A549 (cell line): ENCODE results near the gene WDFY2. TPM values are rescaled to one million over a fixed set of nuclear protein-coding genes. Genes with fewer than 3 reads are reported as not detected.

ENCODE experiments used
- ATAC-seq, 2 experiments: fragments of 200-7000 bp in 1 of 2; fragments of >200 bp in 1 of 2; cut with Nextera tagmentation in 1 of 2; cut with Tn5 transposase in 1 of 2; 3 replicates each; pipeline versions ENCODE4 v1.8.0 to v1.9.1; 2018 to 2020; ENCODE audit warnings: mild to moderate bottlenecking in 1 of 2, moderate library complexity in 1 of 2
- CTCF ChIA-PET: fragments of 300-600 bp; sonication (Branson Sonifier 250); formaldehyde crosslinking; extraction: SDS; loops from one replicate; lab custom pipeline; 2021; ENCODE audit warnings: antibody characterized with exemption, inconsistent platforms; lab: Yijun Ruan, JAX
- POLR2A ChIA-PET: fragments of 350-600 bp; formaldehyde crosslinking; extraction: SDS; loops from one replicate; lab custom pipeline; 2021; ENCODE audit warnings: antibody characterized with exemption, inconsistent platforms; lab: Yijun Ruan, JAX
- DNase-seq, 2 experiments: peaks; one replicate each; pipeline versions ENCODE4 v3.0.0 to v3.0.0-alpha.2; 2011 to 2016; ENCODE audit warnings: low read depth in 1 of 2, low spot score in 1 of 2
- FAIRE-seq: peaks from 2 replicates; lab custom pipeline; 2011; peaks lifted over from hg19 to GRCh38; lab: Jason Lieb, UNC
- H3K27ac ChIP-seq, 2 experiments: fragments of >200 bp; sonication (Bioruptor Twin); formaldehyde crosslinking; 3 replicates each; pipeline ENCODE4 v1.5.1; 2016 to 2017
- H3K4me1 ChIP-seq: fragments of >200 bp; sonication (Bioruptor Twin); formaldehyde crosslinking; 3 replicates; pipeline ENCODE4 v1.6.1; 2016
- H3K4me2 ChIP-seq: fragments of >200 bp; sonication (Bioruptor Twin); formaldehyde crosslinking; 3 replicates; pipeline ENCODE4 v1.6.1; 2016
- H3K4me3 ChIP-seq: fragments of >200 bp; sonication (Bioruptor Twin); formaldehyde crosslinking; 3 replicates; pipeline ENCODE4 v1.5.1; 2016
- H3K9me3 ChIP-seq: fragments of >200 bp; sonication (Bioruptor Twin); formaldehyde crosslinking; 3 replicates; pipeline ENCODE4 v1.6.1; 2016
- CBX2 ChIP-seq: fragments of 200-600 bp; sonication (generic); IDR thresholded peaks from 2 replicates; pipeline ENCODE4 v1.6.1; 2016; ENCODE audit warnings: low read depth, mild to moderate bottlenecking, borderline replicate concordance
- CBX8 ChIP-seq: fragments of 200-600 bp; sonication (generic); IDR thresholded peaks from 2 replicates; pipeline ENCODE4 v1.6.1; 2016
- CEBPB ChIP-seq, 2 experiments: fragments of >200 bp in 1 of 2; sonication (Bioruptor Twin) in 1 of 2; formaldehyde crosslinking in 1 of 2; IDR thresholded peaks; 2 replicates each; pipeline ENCODE4 v1.6.1; 2012 to 2016
- CHD2 ChIP-seq: fragments of 150-350 bp; IDR thresholded peaks from 2 replicates; pipeline ENCODE4 v1.6.1; 2014; ENCODE audit warnings: low read length; ENCODE audit not compliant: partially characterized antibody
- CHD4 ChIP-seq: fragments of 200-600 bp; sonication (generic); IDR thresholded peaks from 2 replicates; pipeline ENCODE4 v1.6.1; 2016; ENCODE audit warnings: antibody characterized with exemption, mild to moderate bottlenecking, borderline replicate concordance
- EHF ChIP-seq: fragments of 250-450 bp; sonication (Bioruptor Pico); IDR thresholded peaks from 2 replicates; pipeline ENCODE4 v1.5.0; 2020; ENCODE audit warnings: mild to moderate bottlenecking
- HOXA7 ChIP-seq: fragments of 250-450 bp; sonication (Bioruptor Pico); IDR thresholded peaks from 2 replicates; pipeline ENCODE4 v1.5.0; 2020; ENCODE audit warnings: mild to moderate bottlenecking, moderate library complexity
- HOXB13 ChIP-seq: fragments of 250-450 bp; sonication (Bioruptor Pico); IDR thresholded peaks from 2 replicates; pipeline ENCODE4 v1.5.0; 2020; ENCODE audit warnings: low read depth, mild to moderate bottlenecking, moderate library complexity
- HOXB5 ChIP-seq: fragments of 250-450 bp; sonication (Bioruptor Pico); IDR thresholded peaks from 2 replicates; pipeline ENCODE4 v1.5.0; 2020; ENCODE audit warnings: mild to moderate bottlenecking, moderate library complexity
- JUNB ChIP-seq: fragments of >200 bp; sonication (Bioruptor Twin); formaldehyde crosslinking; IDR thresholded peaks from 2 replicates; pipeline ENCODE4 v1.6.1; 2016
- NFE2L2 ChIP-seq: fragments of 150-350 bp; conservative IDR thresholded peaks from 2 replicates; pipeline ENCODE4 v1.6.1; 2014; ENCODE audit warnings: low read length
- NPAS2 ChIP-seq: fragments of 250-450 bp; sonication (Bioruptor Pico); IDR thresholded peaks from 2 replicates; pipeline ENCODE4 v1.8.0; 2022; ENCODE audit warnings: mild to moderate bottlenecking, moderate library complexity, borderline replicate concordance
- NR3C1 ChIP-seq: fragments of >200 bp; sonication (Bioruptor Twin); formaldehyde crosslinking; IDR thresholded peaks from 3 replicates; pipeline ENCODE4 v1.6.1; 2017
- RNF2 ChIP-seq: fragments of 200-600 bp; sonication (generic); IDR thresholded peaks from 2 replicates; pipeline ENCODE4 v1.6.1; 2016; ENCODE audit warnings: low read depth, mild to moderate bottlenecking, antibody characterized with exemption, moderate library complexity, borderline replicate concordance
- TFCP2L1 ChIP-seq: fragments of 250-450 bp; sonication (Bioruptor Pico); IDR thresholded peaks from 2 replicates; pipeline ENCODE4 v1.5.0; 2021; ENCODE audit warnings: mild to moderate bottlenecking
- TP53 ChIP-seq: fragments of 250-450 bp; sonication (Bioruptor Pico); IDR thresholded peaks from 2 replicates; pipeline ENCODE4 v1.5.0; 2021; ENCODE audit warnings: mild to moderate bottlenecking, moderate library complexity
- ZNF302 ChIP-seq: fragments of 250-450 bp; sonication (Bioruptor Pico); IDR thresholded peaks from 2 replicates; pipeline ENCODE4 v1.9.0; 2021; ENCODE audit warnings: inconsistent platforms, mild to moderate bottlenecking, moderate library complexity
- whole genome bisulfite sequencing: methylation state at CpG from one replicate; pipeline ENCODE4 v1.1.6; 2017; ENCODE audit errors: missing lambda C conversion rate; 5-methylcytosine and 5-hydroxymethylcytosine counted together
- polyA plus RNA-seq, 4 experiments: library from polyadenylated mRNA; depleted of rRNA in 3 of 4; stranded (reverse); fragments of >200 nt; fragmentation: RNase III in 1 of 4; extraction: RNeasy Plus Mini Kit Qiagen cat#74134 plus additional on column Dnase treatment in 1 of 4; gene quantifications; 2 replicates in 3 of 4; 3 replicates in 1 of 4; pipeline ENCODE4 v1.2.3, GENCODE V29; 2011 to 2017
- TF ChIP-seq, protein P1 (sequence below): fragments of 200-600 bp; sonication (generic); IDR thresholded peaks from 2 replicates; pipeline ENCODE4 v1.6.1; 2016; ENCODE audit warnings: antibody characterized with exemption, mild to moderate bottlenecking, moderate library complexity
- TF ChIP-seq, protein P2 (sequence below): IDR thresholded peaks from 2 replicates; pipeline ENCODE4 v1.6.1; 2012; ENCODE audit warnings: low read depth, borderline replicate concordance
- TF ChIP-seq, protein P3 (sequence below): fragments of >200 bp; sonication (Bioruptor Twin); formaldehyde crosslinking; IDR thresholded peaks from 3 replicates; pipeline ENCODE4 v1.6.1; 2016
- TF ChIP-seq, protein P4 (sequence below): fragments of 250-450 bp; sonication (Bioruptor Pico); IDR thresholded peaks from 2 replicates; pipeline ENCODE4 v1.5.0; 2021; ENCODE audit warnings: mild to moderate bottlenecking, moderate library complexity, borderline replicate concordance
- TF ChIP-seq, protein P5 (sequence below): IDR thresholded peaks from 2 replicates; pipeline ENCODE4 v1.6.1; 2012
- TF ChIP-seq, protein P6 (sequence below): fragments of 250-450 bp; sonication (Bioruptor Pico); IDR thresholded peaks from 2 replicates; pipeline ENCODE4 v1.5.0; 2020; ENCODE audit warnings: low read depth, mild to moderate bottlenecking, moderate library complexity

Gene WDFY2
- polyA plus RNA-seq, 2 of the 4 experiments (the other 2 are of a cell fraction) = 5.2 to 8.5 TPM

DNA sequence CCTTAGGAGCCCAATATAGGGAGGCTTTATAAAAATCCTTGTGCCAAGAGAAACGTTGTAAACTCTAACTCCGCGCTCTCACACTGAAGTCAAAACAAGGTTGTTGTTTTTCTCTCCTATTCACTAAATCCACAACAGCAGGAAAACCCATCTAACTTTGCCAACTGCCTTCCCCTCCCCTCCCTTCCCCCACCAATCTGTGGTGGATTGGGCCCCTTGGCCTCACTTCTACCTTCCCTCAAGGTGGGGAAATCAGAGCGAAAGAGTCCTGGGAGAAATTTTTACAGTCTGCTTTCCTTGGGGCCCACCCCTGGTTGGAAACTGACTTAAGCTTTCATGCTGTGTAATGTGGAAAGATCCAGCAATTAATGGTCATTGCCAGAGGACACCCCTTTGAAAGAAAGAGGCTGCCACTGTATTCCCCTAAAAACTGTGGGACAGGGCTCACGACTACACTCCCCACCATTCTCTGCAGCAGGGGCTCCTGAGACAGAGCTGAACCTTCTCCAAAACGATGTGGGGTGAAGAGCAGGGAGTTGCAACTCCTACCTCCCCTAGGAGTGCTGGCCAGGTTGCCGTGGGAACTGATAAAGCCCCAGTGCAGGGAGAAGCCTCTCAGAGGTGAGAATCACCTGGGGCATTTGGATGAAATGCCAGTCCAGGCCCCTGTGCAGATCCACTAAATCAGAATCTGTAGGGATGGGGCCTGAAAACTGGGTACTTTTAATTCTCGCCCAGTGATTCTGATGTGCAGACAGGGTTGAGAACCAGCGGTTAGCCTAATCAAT, 218.6 kb downstream of the WDFY2 start:
- H3K9me3 ChIP-seq = no peaks in the 10 kb centered on the region
- DNase-seq (no peak), ATAC-seq (no peak; a peak in 1 of 6 replicates), FAIRE-seq (no peak)
- peak overlapping the region; percentile 83 for H3K4me2 ChIP-seq
- POLR2A ChIA-PET = interaction anchor here (1.1 to 1.6 kb wide), 2 partner anchors 350 to 357 kb away, joined by 3 to 8 read pairs; partner anchors contain the start of genes INTS6 and NEK3
- H3K4me1 ChIP-seq = peaks cover 25% of the 10 kb centered on the region
- peak overlapping the region; percentile 99 to 100 for H3K27ac ChIP-seq
- TF ChIP-seq CBX8 = no peak
- TF ChIP-seq, protein P1, sequence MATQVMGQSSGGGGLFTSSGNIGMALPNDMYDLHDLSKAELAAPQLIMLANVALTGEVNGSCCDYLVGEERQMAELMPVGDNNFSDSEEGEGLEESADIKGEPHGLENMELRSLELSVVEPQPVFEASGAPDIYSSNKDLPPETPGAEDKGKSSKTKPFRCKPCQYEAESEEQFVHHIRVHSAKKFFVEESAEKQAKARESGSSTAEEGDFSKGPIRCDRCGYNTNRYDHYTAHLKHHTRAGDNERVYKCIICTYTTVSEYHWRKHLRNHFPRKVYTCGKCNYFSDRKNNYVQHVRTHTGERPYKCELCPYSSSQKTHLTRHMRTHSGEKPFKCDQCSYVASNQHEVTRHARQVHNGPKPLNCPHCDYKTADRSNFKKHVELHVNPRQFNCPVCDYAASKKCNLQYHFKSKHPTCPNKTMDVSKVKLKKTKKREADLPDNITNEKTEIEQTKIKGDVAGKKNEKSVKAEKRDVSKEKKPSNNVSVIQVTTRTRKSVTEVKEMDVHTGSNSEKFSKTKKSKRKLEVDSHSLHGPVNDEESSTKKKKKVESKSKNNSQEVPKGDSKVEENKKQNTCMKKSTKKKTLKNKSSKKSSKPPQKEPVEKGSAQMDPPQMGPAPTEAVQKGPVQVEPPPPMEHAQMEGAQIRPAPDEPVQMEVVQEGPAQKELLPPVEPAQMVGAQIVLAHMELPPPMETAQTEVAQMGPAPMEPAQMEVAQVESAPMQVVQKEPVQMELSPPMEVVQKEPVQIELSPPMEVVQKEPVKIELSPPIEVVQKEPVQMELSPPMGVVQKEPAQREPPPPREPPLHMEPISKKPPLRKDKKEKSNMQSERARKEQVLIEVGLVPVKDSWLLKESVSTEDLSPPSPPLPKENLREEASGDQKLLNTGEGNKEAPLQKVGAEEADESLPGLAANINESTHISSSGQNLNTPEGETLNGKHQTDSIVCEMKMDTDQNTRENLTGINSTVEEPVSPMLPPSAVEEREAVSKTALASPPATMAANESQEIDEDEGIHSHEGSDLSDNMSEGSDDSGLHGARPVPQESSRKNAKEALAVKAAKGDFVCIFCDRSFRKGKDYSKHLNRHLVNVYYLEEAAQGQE = no peak
- TF ChIP-seq TFCP2L1 = no peak
- TF ChIP-seq, protein P2, sequence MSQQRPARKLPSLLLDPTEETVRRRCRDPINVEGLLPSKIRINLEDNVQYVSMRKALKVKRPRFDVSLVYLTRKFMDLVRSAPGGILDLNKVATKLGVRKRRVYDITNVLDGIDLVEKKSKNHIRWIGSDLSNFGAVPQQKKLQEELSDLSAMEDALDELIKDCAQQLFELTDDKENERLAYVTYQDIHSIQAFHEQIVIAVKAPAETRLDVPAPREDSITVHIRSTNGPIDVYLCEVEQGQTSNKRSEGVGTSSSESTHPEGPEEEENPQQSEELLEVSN = no peak
- no peak for TF ChIP-seq ZNF302 (CRISPR knock-in tag)
- TF ChIP-seq HOXB13 (CRISPR knock-in tag) = no peak
- TF ChIP-seq, protein P3, sequence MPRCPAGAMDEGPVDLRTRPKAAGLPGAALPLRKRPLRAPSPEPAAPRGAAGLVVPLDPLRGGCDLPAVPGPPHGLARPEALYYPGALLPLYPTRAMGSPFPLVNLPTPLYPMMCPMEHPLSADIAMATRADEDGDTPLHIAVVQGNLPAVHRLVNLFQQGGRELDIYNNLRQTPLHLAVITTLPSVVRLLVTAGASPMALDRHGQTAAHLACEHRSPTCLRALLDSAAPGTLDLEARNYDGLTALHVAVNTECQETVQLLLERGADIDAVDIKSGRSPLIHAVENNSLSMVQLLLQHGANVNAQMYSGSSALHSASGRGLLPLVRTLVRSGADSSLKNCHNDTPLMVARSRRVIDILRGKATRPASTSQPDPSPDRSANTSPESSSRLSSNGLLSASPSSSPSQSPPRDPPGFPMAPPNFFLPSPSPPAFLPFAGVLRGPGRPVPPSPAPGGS = no peak
- TF ChIP-seq NPAS2 (CRISPR knock-in tag) = no peak
- TF ChIP-seq CHD2 = no peak
- CTCF ChIA-PET = interaction anchor here (0.6 to 2.0 kb wide), 3 partner anchors 12 to 358 kb away, joined by 3 to 4 read pairs (median 3); no protein-coding TSS in a partner anchor
- peak overlapping the region; percentile 91 for H3K4me3 ChIP-seq
- 73% methylated on average over 9 of the region's 9 CpGs for WGBS

DNA sequence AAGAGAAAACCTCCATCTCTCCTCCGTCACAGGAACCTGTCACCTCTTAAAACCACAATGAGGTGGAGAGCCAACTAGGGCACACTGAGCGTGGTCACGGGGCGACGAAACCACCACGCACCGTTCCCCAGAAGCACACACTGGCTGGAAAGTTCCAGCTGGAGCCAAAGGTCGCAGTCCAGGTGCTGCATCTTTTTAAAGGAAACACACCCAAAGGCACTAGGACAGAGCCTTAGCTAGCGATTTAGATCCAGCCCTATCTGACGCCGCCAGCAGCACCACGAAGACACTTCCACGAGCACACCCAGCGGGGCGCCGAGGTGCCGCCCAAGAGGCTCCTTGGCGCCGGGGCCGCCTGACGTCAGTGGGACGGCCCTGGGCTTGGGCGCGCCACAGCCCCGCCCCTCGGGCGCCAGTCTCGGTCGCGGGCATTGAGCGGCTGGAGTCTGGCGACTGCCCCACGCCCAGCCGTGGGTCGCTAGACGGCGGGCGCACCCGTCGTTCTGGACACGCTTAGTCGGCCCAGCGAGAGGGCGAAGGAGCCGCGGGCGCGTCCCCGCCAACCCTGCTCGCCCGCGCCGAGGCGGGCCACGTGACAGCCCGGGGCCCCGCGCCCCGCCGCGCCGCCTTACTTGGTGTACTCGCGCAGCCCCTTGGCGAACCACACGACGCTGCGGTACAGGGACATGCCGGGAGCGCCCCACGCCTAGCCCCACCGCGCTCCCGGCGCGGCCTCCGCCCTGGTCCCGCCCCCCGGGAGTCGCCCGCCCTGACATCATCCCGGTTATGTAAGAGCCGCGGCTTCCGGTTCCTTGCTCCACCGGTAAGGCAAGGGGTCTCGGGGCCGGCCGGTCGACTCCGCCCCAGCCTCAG, 219.4 kb downstream of the WDFY2 start, which contains the start of gene DHRS12:
TSS of gene DHRS12 (minus strand) at position 742 of the 873 bp plus-strand sequence. CDS start 4,504 bp downstream, outside the sequence.
- H3K4me1 ChIP-seq = peaks cover 25% of the 10 kb centered on the region
- H3K4me3 ChIP-seq = peak within 1 kb of the TSS; percentile 91
- H3K27ac ChIP-seq = peak within 1 kb of the TSS; percentile 99 to 100
- CTCF ChIA-PET = interaction anchor here (0.7 kb wide), 1 partner anchor 11 kb away, joined by 3 read pairs; no protein-coding TSS in a partner anchor
- ATAC-seq (peak; percentile 87 to 90), FAIRE-seq (no peak), DNase-seq (peak; percentile 77 to 82)
- peak within 1 kb of the TSS; percentile 83 for H3K4me2 ChIP-seq
- POLR2A ChIA-PET = no interaction called here
- H3K9me3 ChIP-seq = no peaks in the 10 kb centered on the region
- 12% methylated on average over 8 of the region's 91 CpGs for WGBS
- TF ChIP-seq, protein P4, sequence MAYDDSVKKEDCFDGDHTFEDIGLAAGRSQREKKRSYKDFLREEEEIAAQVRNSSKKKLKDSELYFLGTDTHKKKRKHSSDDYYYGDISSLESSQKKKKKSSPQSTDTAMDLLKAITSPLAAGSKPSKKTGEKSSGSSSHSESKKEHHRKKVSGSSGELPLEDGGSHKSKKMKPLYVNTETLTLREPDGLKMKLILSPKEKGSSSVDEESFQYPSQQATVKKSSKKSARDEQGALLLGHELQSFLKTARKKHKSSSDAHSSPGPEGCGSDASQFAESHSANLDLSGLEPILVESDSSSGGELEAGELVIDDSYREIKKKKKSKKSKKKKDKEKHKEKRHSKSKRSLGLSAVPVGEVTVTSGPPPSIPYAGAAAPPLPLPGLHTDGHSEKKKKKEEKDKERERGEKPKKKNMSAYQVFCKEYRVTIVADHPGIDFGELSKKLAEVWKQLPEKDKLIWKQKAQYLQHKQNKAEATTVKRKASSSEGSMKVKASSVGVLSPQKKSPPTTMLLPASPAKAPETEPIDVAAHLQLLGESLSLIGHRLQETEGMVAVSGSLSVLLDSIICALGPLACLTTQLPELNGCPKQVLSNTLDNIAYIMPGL (CRISPR knock-in tag) = no peak
- TF ChIP-seq, protein P5, sequence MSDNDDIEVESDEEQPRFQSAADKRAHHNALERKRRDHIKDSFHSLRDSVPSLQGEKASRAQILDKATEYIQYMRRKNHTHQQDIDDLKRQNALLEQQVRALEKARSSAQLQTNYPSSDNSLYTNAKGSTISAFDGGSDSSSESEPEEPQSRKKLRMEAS = peak; percentile 83
- no peak for TF ChIP-seq EHF (CRISPR knock-in tag)
- no peak for TF ChIP-seq CHD4
- no peak for TF ChIP-seq JUNB
- peak; percentile 34 to 68; a peak in 2 of 4 replicates for TF ChIP-seq CEBPB (IDR thresholded peaks at IDR 0.05)
- no peak for TF ChIP-seq HOXB5 (CRISPR knock-in tag)
- TF ChIP-seq, protein P6, sequence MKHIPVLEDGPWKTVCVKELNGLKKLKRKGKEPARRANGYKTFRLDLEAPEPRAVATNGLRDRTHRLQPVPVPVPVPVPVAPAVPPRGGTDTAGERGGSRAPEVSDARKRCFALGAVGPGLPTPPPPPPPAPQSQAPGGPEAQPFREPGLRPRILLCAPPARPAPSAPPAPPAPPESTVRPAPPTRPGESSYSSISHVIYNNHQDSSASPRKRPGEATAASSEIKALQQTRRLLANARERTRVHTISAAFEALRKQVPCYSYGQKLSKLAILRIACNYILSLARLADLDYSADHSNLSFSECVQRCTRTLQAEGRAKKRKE (CRISPR knock-in tag) = peak; percentile 14; the same call in 1 of the 2 replicates
- peak; percentile 33; the same call in 1 of the 2 replicates for TF ChIP-seq TP53 (CRISPR knock-in tag)
- no peak for TF ChIP-seq NR3C1
- TF ChIP-seq HOXA7 (CRISPR knock-in tag) = no peak
- TF ChIP-seq RNF2 = no peak
- TF ChIP-seq CBX2 = no peak
- TF ChIP-seq NFE2L2 = no peak
